Vagina (tissue), 2 donors: Measurements from ENCODE around the gene GADL1. TPM values are rescaled to one million over a fixed set of nuclear protein-coding genes. Genes with fewer than 3 reads are reported as not detected.

Source experiments
- DNase-seq, 2 donors: peaks; one replicate each; pipeline ENCODE4 v3.0.0-alpha.2; 2017; ENCODE audit errors: extremely low spot score in 2 of 2
- H3K27ac ChIP-seq: fragments of 200-600 bp; sonication (generic); one replicate; pipeline ENCODE4 v1.5.1; 2019
- H3K27me3 ChIP-seq: fragments of 200-600 bp; sonication (generic); one replicate; pipeline ENCODE4 v1.5.1; 2019
- H3K36me3 ChIP-seq, 2 donors: fragments of 200-600 bp; sonication (generic); one replicate each; pipeline ENCODE4 v1.5.1; 2017 to 2019
- H3K4me1 ChIP-seq: fragments of 200-600 bp; sonication (generic); one replicate; pipeline ENCODE4 v1.5.1; 2019
- H3K4me3 ChIP-seq, 2 donors: fragments of 200-600 bp; sonication (generic); 1 replicate in 1 of 2; 2 replicates in 1 of 2; pipeline ENCODE4 v1.5.1; 2016 to 2019
- H3K9me3 ChIP-seq: fragments of 200-600 bp; sonication (generic); one replicate; pipeline ENCODE4 v1.5.1; 2019
- CTCF ChIP-seq, 3 experiments: fragments of 450-650 bp in 2 of 3; fragments of 200-600 bp in 1 of 3; sonication (generic) in 1 of 3; IDR thresholded peaks; one replicate each; pipeline ENCODE4 v1.5.1; 2017 to 2019; ENCODE audit warnings: antibody characterized with exemption in 3 of 3, mild to moderate bottlenecking in 2 of 3, moderate library complexity in 2 of 3
- POLR2A ChIP-seq, 2 donors: fragments of 450-650 bp; IDR thresholded peaks; one replicate each; pipeline ENCODE4 v1.6.1; 2017; ENCODE audit warnings: antibody characterized with exemption in 2 of 2, mild to moderate bottlenecking in 2 of 2, moderate library complexity in 2 of 2
- POLR2AphosphoS5 ChIP-seq, 2 donors: sonication (generic); formaldehyde crosslinking; IDR thresholded peaks; one replicate each; pipeline ENCODE4 v1.9.0; 2017; ENCODE audit warnings: antibody characterized with exemption in 2 of 2, mild to moderate bottlenecking in 2 of 2, low read depth in 1 of 2; ENCODE audit not compliant: insufficient read depth in 1 of 2
- intact Hi-C: fragments of 100-400 bp; cut with DNase I; formaldehyde crosslinking; loops from one replicate; pipeline ENCODE4 v1.15.1; 2023
- total RNA-seq: library from RNA; depleted of rRNA; stranded (reverse); fragments of >200 nt; gene quantifications from one replicate; pipeline ENCODE4 v1.2.3, GENCODE V29; 2016

Gene GADL1
- total RNA-seq, 1 donor from 2014 or later, result not detected

GRCh38 chr3:30766522-30766921 lies 127.9 kb downstream of the GADL1 start:
- no peak overlapping the region for H3K27ac ChIP-seq

GRCh38 chr3:30764891-30765290 lies 129.6 kb downstream of the GADL1 start:
- DNase-seq, result no peak
- Histone ChIP-seq H3K4me3 (no peak overlapping the region), H3K9me3 (no peaks in the 10 kb centered on the region), H3K27ac (no peak overlapping the region), H3K36me3 (no peaks in the 10 kb centered on the region), H3K4me1 (no peaks in the 10 kb centered on the region), H3K27me3 (no peaks in the 10 kb centered on the region)
- intact Hi-C loops, result no loop called here
- TF ChIP-seq POLR2A (IDR thresholded peaks at IDR 0.05), result no peak
- TF ChIP-seq POLR2AphosphoS5 (IDR thresholded peaks at IDR 0.05; ENCODE audit: insufficient read depth in 1 of 2, low read depth in 1 of 2), result no peak
- TF ChIP-seq CTCF (IDR thresholded peaks at IDR 0.05), result no peak

More at GRCh38 chr3:30766522-30766921, 127.9 kb downstream of the GADL1 start:
- Histone ChIP-seq H3K9me3 (no peaks in the 10 kb centered on the region), H3K27me3 (no peaks in the 10 kb centered on the region), H3K4me3 (no peak overlapping the region), H3K4me1 (no peaks in the 10 kb centered on the region), H3K36me3 (no peaks in the 10 kb centered on the region)
- intact Hi-C loops, result no loop called here
- no peak for DNase-seq
- no peak for TF ChIP-seq POLR2AphosphoS5 (IDR thresholded peaks at IDR 0.05; ENCODE audit: insufficient read depth in 1 of 2, low read depth in 1 of 2)
- TF ChIP-seq CTCF (IDR thresholded peaks at IDR 0.05), result no peak
- no peak for TF ChIP-seq POLR2A (IDR thresholded peaks at IDR 0.05)

GRCh38 chr3:30764281-30764680 lies 130.2 kb downstream of the GADL1 start:
- Histone ChIP-seq H3K9me3 (no peaks in the 10 kb centered on the region), H3K27ac (no peak overlapping the region), H3K27me3 (no peaks in the 10 kb centered on the region), H3K4me3 (no peak overlapping the region), H3K4me1 (no peaks in the 10 kb centered on the region), H3K36me3 (no peaks in the 10 kb centered on the region)
- intact Hi-C loops, result no loop called here
- no peak for TF ChIP-seq CTCF (IDR thresholded peaks at IDR 0.05)
- no peak for TF ChIP-seq POLR2AphosphoS5 (IDR thresholded peaks at IDR 0.05; ENCODE audit: insufficient read depth in 1 of 2, low read depth in 1 of 2)
- TF ChIP-seq POLR2A (IDR thresholded peaks at IDR 0.05), result no peak
- DNase-seq, result no peak

- intact Hi-C loops, result no loop called here
- H3K36me3 ChIP-seq, result no peaks in the 10 kb centered on the region
- TF ChIP-seq CTCF (IDR thresholded peaks at IDR 0.05) (no peak), POLR2AphosphoS5 (IDR thresholded peaks at IDR 0.05; ENCODE audit: insufficient read depth in 1 of 2, low read depth in 1 of 2) (no peak), POLR2A (IDR thresholded peaks at IDR 0.05) (no peak)
Observed at GRCh38 chr3:30761374-30761773, 133.1 kb downstream of the GADL1 start.

GRCh38 chr3:30760737-30761136 lies 133.7 kb downstream of the GADL1 start:
- H3K4me3 ChIP-seq, result no peak overlapping the region
- no peak for DNase-seq
- TF ChIP-seq POLR2AphosphoS5 (IDR thresholded peaks at IDR 0.05; ENCODE audit: insufficient read depth in 1 of 2, low read depth in 1 of 2) (no peak), POLR2A (IDR thresholded peaks at IDR 0.05) (no peak)
- no peak overlapping the region for H3K27ac ChIP-seq
- H3K9me3 ChIP-seq, result no peaks in the 10 kb centered on the region
- H3K27me3 ChIP-seq, result no peaks in the 10 kb centered on the region
- intact Hi-C loops, result no loop called here
- no peaks in the 10 kb centered on the region for H3K36me3 ChIP-seq
- H3K4me1 ChIP-seq, result no peaks in the 10 kb centered on the region

More at GRCh38 chr3:30761374-30761773, 133.1 kb downstream of the GADL1 start:
- Histone ChIP-seq H3K27ac (no peak overlapping the region), H3K4me1 (no peaks in the 10 kb centered on the region), H3K4me3 (no peak overlapping the region), H3K9me3 (no peaks in the 10 kb centered on the region), H3K27me3 (no peaks in the 10 kb centered on the region)
- no peak for DNase-seq
